ENCODE data around the gene CRIM1. TPM values are rescaled to one million over a fixed set of nuclear protein-coding genes. Genes with fewer than 3 reads are reported as not detected.

CRIM1 gene
- polyA plus RNA-seq, 2 of the 4 experiments (the other 2 are of a cell fraction): 127 to 208 TPM

- CTCF ChIA-PET: interaction anchor here (0.7 to 3.4 kb wide), 4 partner anchors 32 to 139 kb away, joined by 3 to 13 read pairs (median 4); no protein-coding TSS in a partner anchor
- TF ChIP-seq SREBF2 (IDR thresholded peaks at IDR 0.05) (no peak), ZNF302 (CRISPR knock-in tag; IDR thresholded peaks at IDR 0.05) (no peak), EHMT2 (IDR thresholded peaks at IDR 0.05; ENCODE audit: low read depth) (no peak), KDM5A (IDR thresholded peaks at IDR 0.05) (no peak), EHF (CRISPR knock-in tag; IDR thresholded peaks at IDR 0.05) (no peak), REST (IDR thresholded peaks at IDR 0.05) (no peak), ZC3H11A (IDR thresholded peaks at IDR 0.05) (no peak), CBX8 (IDR thresholded peaks at IDR 0.05) (no peak), CHD2 (IDR thresholded peaks at IDR 0.05; ENCODE audit: low read length, partially characterized antibody) (no peak), CEBPB (IDR thresholded peaks at IDR 0.05) (no peak), TP53 (CRISPR knock-in tag; IDR thresholded peaks at IDR 0.05) (no peak), RARB (CRISPR knock-in tag; IDR thresholded peaks at IDR 0.05) (no peak), HDAC2 (IDR thresholded peaks at IDR 0.05) (no peak), HES2 (IDR thresholded peaks at IDR 0.05) (no peak), USF2 (IDR thresholded peaks at IDR 0.05) (no peak)
- TF ChIP-seq, protein P1, sequence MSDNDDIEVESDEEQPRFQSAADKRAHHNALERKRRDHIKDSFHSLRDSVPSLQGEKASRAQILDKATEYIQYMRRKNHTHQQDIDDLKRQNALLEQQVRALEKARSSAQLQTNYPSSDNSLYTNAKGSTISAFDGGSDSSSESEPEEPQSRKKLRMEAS (IDR thresholded peaks at IDR 0.05): no peak
- TF ChIP-seq, protein P2, sequence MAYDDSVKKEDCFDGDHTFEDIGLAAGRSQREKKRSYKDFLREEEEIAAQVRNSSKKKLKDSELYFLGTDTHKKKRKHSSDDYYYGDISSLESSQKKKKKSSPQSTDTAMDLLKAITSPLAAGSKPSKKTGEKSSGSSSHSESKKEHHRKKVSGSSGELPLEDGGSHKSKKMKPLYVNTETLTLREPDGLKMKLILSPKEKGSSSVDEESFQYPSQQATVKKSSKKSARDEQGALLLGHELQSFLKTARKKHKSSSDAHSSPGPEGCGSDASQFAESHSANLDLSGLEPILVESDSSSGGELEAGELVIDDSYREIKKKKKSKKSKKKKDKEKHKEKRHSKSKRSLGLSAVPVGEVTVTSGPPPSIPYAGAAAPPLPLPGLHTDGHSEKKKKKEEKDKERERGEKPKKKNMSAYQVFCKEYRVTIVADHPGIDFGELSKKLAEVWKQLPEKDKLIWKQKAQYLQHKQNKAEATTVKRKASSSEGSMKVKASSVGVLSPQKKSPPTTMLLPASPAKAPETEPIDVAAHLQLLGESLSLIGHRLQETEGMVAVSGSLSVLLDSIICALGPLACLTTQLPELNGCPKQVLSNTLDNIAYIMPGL (CRISPR knock-in tag; IDR thresholded peaks at IDR 0.05; ENCODE audit: borderline replicate concordance): no peak
- TF ChIP-seq, protein P3, sequence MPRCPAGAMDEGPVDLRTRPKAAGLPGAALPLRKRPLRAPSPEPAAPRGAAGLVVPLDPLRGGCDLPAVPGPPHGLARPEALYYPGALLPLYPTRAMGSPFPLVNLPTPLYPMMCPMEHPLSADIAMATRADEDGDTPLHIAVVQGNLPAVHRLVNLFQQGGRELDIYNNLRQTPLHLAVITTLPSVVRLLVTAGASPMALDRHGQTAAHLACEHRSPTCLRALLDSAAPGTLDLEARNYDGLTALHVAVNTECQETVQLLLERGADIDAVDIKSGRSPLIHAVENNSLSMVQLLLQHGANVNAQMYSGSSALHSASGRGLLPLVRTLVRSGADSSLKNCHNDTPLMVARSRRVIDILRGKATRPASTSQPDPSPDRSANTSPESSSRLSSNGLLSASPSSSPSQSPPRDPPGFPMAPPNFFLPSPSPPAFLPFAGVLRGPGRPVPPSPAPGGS (IDR thresholded peaks at IDR 0.05): no peak
- Histone ChIP-seq H3K9me3 (no peaks in the 10 kb centered on the region), H3K27ac (no peak overlapping the region), H3K4me1 (0 out of 3 replicates have a peak, but pooled peaks cover 4% of the 10 kb centered on the region), H3K4me3 (no peak overlapping the region), H3K4me2 (no peak overlapping the region)
- WGBS (ENCODE audit: missing lambda C conversion rate): 77% methylated on average over 2 of the region's 2 CpGs
- no peak for DNase-seq (ENCODE audit: low read depth in 1 of 2, low spot score in 1 of 2)
- no peak for FAIRE-seq
- no peak for ATAC-seq
- POLR2A ChIA-PET: no interaction called here
Observed at GRCh38 chr2:36526226-36526625, 170.6 kb downstream of the CRIM1 start.

GRCh38 chr2:36528274-36528673 is 172.7 kb downstream of the CRIM1 start:
- DNase-seq (ENCODE audit: low read depth in 1 of 2, low spot score in 1 of 2) (no peak), ATAC-seq (peak in 1 of 2 experiments; percentile 10; a peak in 2 of 6 replicates), FAIRE-seq (no peak)
- Histone ChIP-seq H3K4me1 (0 out of 3 replicates have a peak, but pooled peaks cover 4% of the 10 kb centered on the region), H3K27ac (no peak overlapping the region), H3K4me3 (no peak overlapping the region), H3K4me2 (no peak overlapping the region), H3K9me3 (no peaks in the 10 kb centered on the region)
- ChIA-PET POLR2A (no interaction called here), CTCF (interaction anchor here (0.6 to 3.4 kb wide), 5 partner anchors 21 to 235 kb away, joined by 3 to 15 read pairs (median 4); no protein-coding TSS in a partner anchor)
- 91% methylated on average over 4 of the region's 4 CpGs for WGBS (ENCODE audit: missing lambda C conversion rate)
- no peak for TF ChIP-seq JUN (IDR thresholded peaks at IDR 0.05)
